ENCODE results near the gene CLDN1.

DNA sequence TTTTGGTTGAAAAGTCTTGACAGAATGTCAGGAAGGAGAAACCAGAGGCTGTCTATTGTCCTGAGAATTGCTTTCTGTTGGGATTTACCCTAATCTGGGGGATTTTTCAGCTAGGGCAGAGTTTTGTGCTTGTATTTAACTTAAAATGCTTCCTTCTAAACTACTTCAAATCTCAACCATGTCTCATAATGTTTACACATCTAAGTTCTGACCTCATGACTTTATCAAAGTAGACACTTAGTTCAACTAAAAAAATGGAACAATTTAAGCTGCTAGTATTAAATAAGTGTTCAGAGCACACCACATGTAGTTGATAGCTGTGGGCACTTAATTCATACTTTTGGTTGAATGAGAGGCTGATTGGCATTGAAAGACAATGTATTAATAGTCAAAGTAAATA, 28.2 kb downstream of the CLDN1 start:
- TF ChIP-seq CTCF (IDR thresholded peaks at IDR 0.05; ENCODE audit: low read length), result no peak
- no peak for TF ChIP-seq EZH2 (optimal IDR thresholded peaks at IDR 0.05; ENCODE audit: low read depth, low read length)
- TF ChIP-seq EZH2phosphoT487 (IDR thresholded peaks at IDR 0.05; ENCODE audit: low read length), result no peak

Measured in MM.1S (cell line).